Panc1 (cell line): ENCODE data around the gene KCNV2. TPM values are rescaled to one million over a fixed set of nuclear protein-coding genes. Genes with fewer than 3 reads are reported as not detected.

Source experiments
- ATAC-seq: fragments of 200-7000 bp; cut with Tn5 transposase; 2 replicates; pipeline ENCODE4 v1.9.1; 2020; ENCODE audit warnings: mild to moderate bottlenecking, moderate library complexity
- Bru-seq: library from RNA; stranded (reverse); fragments of 400-500 nt; gene quantifications from one replicate; lab custom pipeline; 2021; lab: Mats Ljungman, UMichigan
- BruChase-seq, 2 experiments: library from RNA; stranded (reverse); fragments of 400-500 nt; gene quantifications; one replicate each; lab custom pipeline; 2021; lab: Mats Ljungman, UMichigan
- BruUV-seq: library from RNA; stranded (reverse); fragments of 400-500 nt; replicated peaks from 2 replicates; lab custom pipeline; 2021; lab: Mats Ljungman, UMichigan
- CTCF ChIA-PET: fragments of 300-600 bp; sonication (Branson Sonifier 250); formaldehyde crosslinking; loops from one replicate; lab custom pipeline; 2022; ENCODE audit warnings: antibody characterized with exemption; lab: Charles Lee
- POLR2A ChIA-PET: fragments of 300-600 bp; sonication (Branson Sonifier 250); formaldehyde crosslinking; loops from one replicate; lab custom pipeline; 2022; ENCODE audit warnings: antibody characterized with exemption; lab: Charles Lee
- DNase-seq: peaks from one replicate; pipeline ENCODE4 v3.0.0-alpha.2; 2010; ENCODE audit warnings: low read depth, low spot score
- H3K27ac ChIP-seq: 2 replicates; pipeline ENCODE4 v1.5.1; 2011; ENCODE audit warnings: mild to moderate bottlenecking, low read length, inconsistent platforms
- H3K27me3 ChIP-seq: fragments of 200-500 bp; sonication (Bioruptor generic); 2 replicates; pipeline ENCODE4 v1.6.0; 2014; ENCODE audit warnings: low read length, inconsistent platforms; ENCODE audit not compliant: control insufficient read depth, insufficient read depth
- H3K36me3 ChIP-seq: fragments of 200-500 bp; sonication (Bioruptor generic); 2 replicates; pipeline ENCODE4 v1.5.1; 2014; ENCODE audit warnings: inconsistent platforms, mild to moderate bottlenecking, low read length, moderate library complexity; ENCODE audit not compliant: control insufficient read depth, insufficient read depth
- H3K4me1 ChIP-seq: 2 replicates; pipeline ENCODE4 v1.5.1; 2011; ENCODE audit warnings: inconsistent platforms, mild to moderate bottlenecking, low read length, moderate library complexity; ENCODE audit not compliant: control insufficient read depth, insufficient read depth
- H3K4me3 ChIP-seq, 2 experiments: 2 replicates each; pipeline ENCODE4 v1.5.1; 2011 to 2012; ENCODE audit warnings: low read depth in 2 of 2, low read length in 2 of 2, mild to moderate bottlenecking in 2 of 2, inconsistent platforms in 1 of 2, moderate library complexity in 1 of 2
- H3K9me3 ChIP-seq: fragments of 200-500 bp; sonication (Bioruptor generic); 2 replicates; pipeline ENCODE4 v1.5.1; 2014; ENCODE audit warnings: low read depth, mild to moderate bottlenecking, inconsistent platforms, low read length, moderate library complexity; ENCODE audit not compliant: control insufficient read depth, insufficient read depth
- CTCF ChIP-seq: fragments of 450-650 bp; IDR thresholded peaks from 2 replicates; pipeline ENCODE4 v1.5.1; 2017; ENCODE audit warnings: mild to moderate bottlenecking
- POLR2AphosphoS5 ChIP-seq: IDR thresholded peaks from 2 replicates; pipeline ENCODE4 v1.6.1; 2012; ENCODE audit warnings: mild to moderate bottlenecking, low read depth, low read length, moderate library complexity
- REST ChIP-seq, 2 experiments: IDR thresholded peaks; 2 replicates each; pipeline ENCODE4 v1.6.1; 2011 to 2012; ENCODE audit warnings: low read depth in 2 of 2, control low read depth in 1 of 2, low read length in 1 of 2, mild to moderate bottlenecking in 1 of 2, moderate library complexity in 1 of 2; ENCODE audit not compliant: insufficient read depth in 1 of 2
- SIN3A ChIP-seq: IDR thresholded peaks from 2 replicates; pipeline ENCODE4 v1.6.1; 2012; ENCODE audit warnings: low read depth, mild to moderate bottlenecking, low read length, moderate library complexity, borderline replicate concordance; ENCODE audit not compliant: insufficient read depth
- TCF7L2 ChIP-seq: IDR thresholded peaks from 2 replicates; pipeline ENCODE4 v1.6.1; 2011; ENCODE audit warnings: mild to moderate bottlenecking, low read depth, low read length, inconsistent platforms
- in situ Hi-C: cut with HindIII; loops from 2 replicates; pipeline ENCODE4 v1.10.0; 2016; ENCODE audit warnings: low sequenced_read_pairs, low pct_unique_long_range_greater_than_20kb
- intact Hi-C: fragments of 100-400 bp; cut with micrococcal nuclease; formaldehyde crosslinking; loops from one replicate; pipeline ENCODE4 v1.10.0; 2022; ENCODE audit not compliant: unreplicated experiment
- long read RNA-seq: library from polyadenylated mRNA; unstranded; transcript quantifications from one replicate; pipeline ENCODE4 v2.0.0, GENCODE V29; 2021; ENCODE audit not compliant: unreplicated experiment
- polyA plus RNA-seq: library from polyadenylated mRNA; unstranded; fragments of >200 nt; gene quantifications from one replicate; pipeline ENCODE4 v1.2.1, GENCODE V29; 2012; ENCODE audit warnings: missing spikeins; ENCODE audit not compliant: insufficient read length
- total RNA-seq: library from RNA; stranded (reverse); gene quantifications from one replicate; pipeline ENCODE4 v1.2.1, GENCODE V29; 2021; ENCODE audit not compliant: unreplicated experiment

The KCNV2 gene
- total RNA-seq (not detected), Bru-seq, nascent RNA (not detected), BruChase-seq, experiment 1, labeled RNA remaining after a 2-hour chase (not detected), BruChase-seq, experiment 2, labeled RNA remaining after a 6-hour chase (percentile 7 among the genes with signal in this experiment)
- polyA plus RNA-seq: not detected
- long read RNA-seq: 0 reads

DNA sequence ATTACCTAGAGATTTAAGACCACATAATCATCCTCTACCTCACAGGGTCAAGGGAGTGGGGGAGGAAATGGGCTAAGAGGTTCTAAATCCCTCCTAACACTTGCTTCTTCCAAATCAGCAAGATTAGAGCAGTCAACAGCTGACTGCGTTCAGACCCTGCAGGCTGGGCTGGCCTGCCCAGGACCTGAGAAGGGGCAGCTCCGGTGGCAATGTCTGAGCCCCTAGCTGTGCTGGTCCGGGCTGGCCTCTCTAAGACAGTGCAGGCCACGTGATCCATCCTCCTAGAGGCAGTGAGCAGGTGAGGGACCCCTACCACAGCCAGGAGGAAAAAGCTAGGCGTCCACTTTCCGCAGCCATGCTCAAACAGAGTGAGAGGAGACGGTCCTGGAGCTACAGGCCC, at the start of gene KCNV2:
Gene KCNV2, plus strand, starts transcription at position 126 of the 400 bp plus-strand sequence. Its CDS starts 230 bp downstream, at position 356.
- in situ Hi-C loops: no loop called here
- no TSS peak for BruUV-seq
- no peaks in the 10 kb centered on the region for H3K36me3 ChIP-seq
- H3K9me3 ChIP-seq: no peaks in the 10 kb centered on the region
- CTCF ChIA-PET: interaction anchor here (0.5 kb wide), 1 partner anchor 571 kb away, joined by 6 read pairs; no protein-coding TSS in a partner anchor
- no peak for TF ChIP-seq REST (IDR thresholded peaks at IDR 0.05; ENCODE audit: insufficient read depth in 1 of 2, low read depth in 2 of 2, low read length in 1 of 2)
- TF ChIP-seq TCF7L2: no peak
- TF ChIP-seq POLR2AphosphoS5: no peak
- TF ChIP-seq SIN3A: no peak
- TF ChIP-seq CTCF: no peak
- no peak within 1 kb of the TSS for H3K4me3 ChIP-seq
- intact Hi-C loops: no loop called here
- H3K4me1 ChIP-seq: no peaks in the 10 kb centered on the region
- no peak within 1 kb of the TSS for H3K27ac ChIP-seq
- no peak for ATAC-seq
- POLR2A ChIA-PET: no interaction called here
- no peak for DNase-seq
- no peaks in the 10 kb centered on the region for H3K27me3 ChIP-seq

DNA sequence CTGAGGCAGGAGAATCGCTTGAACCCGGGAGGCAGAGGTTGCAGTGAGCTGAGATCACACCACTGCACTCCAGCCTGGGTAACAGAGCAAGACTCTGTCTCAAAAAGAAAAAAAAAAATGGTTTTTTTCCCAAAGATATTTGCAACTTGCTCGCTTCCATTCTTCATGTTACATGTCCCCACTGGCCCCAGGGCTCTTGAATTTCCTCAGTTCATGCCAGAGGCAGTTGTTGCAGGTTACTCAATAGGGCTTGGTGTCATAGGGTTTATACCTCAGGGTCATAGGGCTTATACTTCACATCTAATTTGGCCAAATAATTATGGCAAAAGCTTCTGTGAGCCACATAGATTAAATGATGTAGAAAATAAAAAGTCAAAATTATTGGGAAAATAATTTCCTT, 44.1 kb upstream of the KCNV2 start:
- BruUV-seq: no TSS peak
- TF ChIP-seq POLR2AphosphoS5 (no peak), CTCF (no peak), SIN3A (no peak), TCF7L2 (no peak), REST (IDR thresholded peaks at IDR 0.05; ENCODE audit: insufficient read depth in 1 of 2, low read depth in 2 of 2, low read length in 1 of 2) (no peak)
- ATAC-seq: no peak
- Histone ChIP-seq H3K9me3 (no peaks in the 10 kb centered on the region), H3K4me3 (no peak overlapping the region), H3K4me1 (no peaks in the 10 kb centered on the region), H3K36me3 (no peaks in the 10 kb centered on the region), H3K27ac (no peak overlapping the region), H3K27me3 (no peaks in the 10 kb centered on the region)
- DNase-seq: no peak
- in situ Hi-C loops: no loop called here
- intact Hi-C loops: no loop called here
- CTCF ChIA-PET: no interaction called here
- POLR2A ChIA-PET: no interaction called here
